ENCODE measurements around the gene HES3.

Gene HES3

DNA sequence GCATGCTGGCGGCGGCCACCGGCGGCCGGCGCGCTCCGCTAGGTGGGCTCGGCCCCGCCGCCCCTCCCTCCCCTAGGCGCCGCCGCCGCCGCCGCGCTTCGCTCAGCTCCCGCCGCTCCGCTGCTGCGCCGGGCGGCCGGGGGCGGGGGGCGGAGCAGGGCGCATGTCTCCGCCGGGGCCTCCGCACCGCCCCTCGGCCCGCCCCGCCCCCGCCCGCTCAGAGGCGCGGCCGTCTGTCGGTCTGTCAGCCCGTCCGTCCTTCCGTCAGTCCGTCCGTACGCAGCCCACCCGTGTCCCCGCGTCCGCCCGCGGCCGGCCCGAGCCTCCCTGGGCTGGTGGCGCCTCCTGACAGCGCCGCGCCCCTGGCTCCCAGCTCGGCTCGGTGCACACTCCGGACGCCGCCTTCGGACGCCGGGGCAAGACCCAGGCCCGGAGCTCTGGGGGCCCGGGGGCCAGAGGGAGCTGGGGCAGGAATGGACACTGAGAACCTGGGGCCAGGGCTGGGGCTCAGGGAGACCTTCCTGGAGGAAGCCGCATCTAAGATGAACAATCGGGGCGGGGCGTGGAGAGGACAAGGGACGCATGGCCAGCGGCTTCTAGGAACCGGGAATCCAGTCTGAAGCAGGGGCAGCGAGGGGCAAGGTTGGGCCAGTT is 17.1 kb downstream of the HES3 start, which contains the start of gene GPR153:
TSS of gene GPR153 (minus strand) at position 138 of the 654 bp plus-strand sequence. CDS start 6,193 bp downstream, outside the sequence.
- TF ChIP-seq, protein P1, sequence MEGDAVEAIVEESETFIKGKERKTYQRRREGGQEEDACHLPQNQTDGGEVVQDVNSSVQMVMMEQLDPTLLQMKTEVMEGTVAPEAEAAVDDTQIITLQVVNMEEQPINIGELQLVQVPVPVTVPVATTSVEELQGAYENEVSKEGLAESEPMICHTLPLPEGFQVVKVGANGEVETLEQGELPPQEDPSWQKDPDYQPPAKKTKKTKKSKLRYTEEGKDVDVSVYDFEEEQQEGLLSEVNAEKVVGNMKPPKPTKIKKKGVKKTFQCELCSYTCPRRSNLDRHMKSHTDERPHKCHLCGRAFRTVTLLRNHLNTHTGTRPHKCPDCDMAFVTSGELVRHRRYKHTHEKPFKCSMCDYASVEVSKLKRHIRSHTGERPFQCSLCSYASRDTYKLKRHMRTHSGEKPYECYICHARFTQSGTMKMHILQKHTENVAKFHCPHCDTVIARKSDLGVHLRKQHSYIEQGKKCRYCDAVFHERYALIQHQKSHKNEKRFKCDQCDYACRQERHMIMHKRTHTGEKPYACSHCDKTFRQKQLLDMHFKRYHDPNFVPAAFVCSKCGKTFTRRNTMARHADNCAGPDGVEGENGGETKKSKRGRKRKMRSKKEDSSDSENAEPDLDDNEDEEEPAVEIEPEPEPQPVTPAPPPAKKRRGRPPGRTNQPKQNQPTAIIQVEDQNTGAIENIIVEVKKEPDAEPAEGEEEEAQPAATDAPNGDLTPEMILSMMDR (IDR thresholded peaks at IDR 0.05; ENCODE audit: low read depth, low read length) = no peak
- peak within 1 kb of the TSS; percentile 69 for H3K4me3 ChIP-seq (ENCODE audit: low read depth, low read length)

DNA sequence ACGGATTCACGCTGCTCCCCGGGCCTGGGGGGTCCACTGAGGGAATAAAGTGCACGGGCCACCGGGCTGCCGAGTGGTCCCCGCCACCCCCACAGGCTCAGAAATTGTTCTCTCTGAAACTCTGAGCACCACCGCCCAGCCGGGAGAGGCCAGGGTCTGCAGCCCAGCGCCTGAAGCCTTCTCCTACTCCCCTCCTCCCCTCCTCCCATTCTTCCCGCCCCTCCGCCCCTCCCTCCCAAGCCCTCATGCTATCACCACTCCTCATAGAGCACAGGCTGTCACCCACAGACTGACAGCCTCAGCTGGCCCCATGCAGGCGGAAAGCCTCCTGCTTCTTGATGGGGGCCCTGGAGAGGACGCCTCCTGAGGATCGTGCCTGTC is 17.6 kb downstream of the HES3 start:
- no peak overlapping the region; the same call in 1 of the 2 replicates for H3K4me3 ChIP-seq (ENCODE audit: low read depth, low read length)
- TF ChIP-seq, protein P1 (IDR thresholded peaks at IDR 0.05; ENCODE audit: low read depth, low read length) = no peak

DNA sequence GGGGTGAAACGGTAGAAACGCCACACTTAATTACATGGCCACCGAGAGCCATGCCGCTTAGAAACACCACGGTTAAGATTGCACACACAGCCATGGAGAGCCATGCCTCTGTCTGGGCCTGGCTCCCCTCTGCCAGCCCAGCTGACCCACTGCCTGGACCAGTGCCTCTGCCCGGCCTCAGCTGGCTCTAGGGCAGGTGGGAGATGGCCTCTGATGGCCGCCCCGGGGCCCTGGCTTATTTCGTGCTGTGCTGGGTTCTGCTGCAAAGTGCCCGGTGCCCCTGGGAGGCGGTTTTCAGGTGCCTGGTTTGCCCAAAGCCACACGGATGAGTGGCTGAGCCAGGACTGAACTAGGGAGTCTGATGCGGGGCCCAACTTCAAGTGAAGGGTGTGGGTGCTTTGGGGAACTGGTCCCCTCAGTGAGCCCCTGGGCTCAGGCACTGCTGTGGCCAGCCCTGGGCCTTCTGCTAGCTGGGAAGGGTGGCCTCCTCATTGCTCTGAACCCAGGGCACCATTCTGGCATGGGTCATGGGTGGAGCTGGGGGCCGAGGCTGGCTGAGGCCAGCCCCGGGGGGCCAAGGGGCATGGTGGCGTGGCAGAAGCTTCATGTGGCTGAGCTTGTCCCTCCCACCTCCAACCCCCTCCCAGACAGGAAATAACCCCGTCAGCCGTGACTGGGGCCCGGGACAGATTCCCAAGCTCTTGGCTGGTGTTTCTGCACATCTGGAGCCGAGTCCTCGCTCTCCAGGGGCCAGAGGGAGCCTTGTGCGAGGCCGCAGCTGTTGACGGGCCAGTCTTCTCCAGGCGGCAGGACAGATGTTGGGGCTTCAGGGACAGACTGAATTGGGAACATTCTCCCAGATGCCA is 18.8 kb downstream of the HES3 start:
- TF ChIP-seq, protein P1 (IDR thresholded peaks at IDR 0.05; ENCODE audit: low read depth, low read length) = no peak

DNA sequence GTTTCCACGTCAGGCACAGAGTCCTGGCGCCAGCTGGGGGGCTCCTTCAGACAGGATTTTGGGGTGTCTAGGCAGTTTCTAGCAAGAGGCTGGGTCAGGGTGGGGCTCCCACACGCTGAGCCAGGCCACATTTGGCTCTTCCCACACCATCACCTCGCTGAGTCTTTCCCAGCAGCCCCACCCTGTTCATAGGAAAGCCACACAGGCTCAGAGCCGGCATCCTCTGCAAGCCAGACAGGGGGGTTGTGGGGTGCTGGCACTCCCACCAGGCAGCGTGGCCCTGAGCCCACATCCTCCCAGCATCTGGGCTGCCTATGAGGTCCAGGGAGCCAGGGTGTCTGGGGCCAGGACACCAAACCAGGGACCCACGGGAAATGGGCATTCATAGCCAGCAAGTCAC is 19.7 kb downstream of the HES3 start:
- TF ChIP-seq, protein P1 (IDR thresholded peaks at IDR 0.05; ENCODE audit: low read depth, low read length) = no peak
- H3K4me3 ChIP-seq (ENCODE audit: low read depth, low read length) = no peak overlapping the region

More for the DNA sequence above, 18.8 kb downstream of the HES3 start:
- no peak overlapping the region for H3K4me3 ChIP-seq (ENCODE audit: low read depth, low read length)

DNA sequence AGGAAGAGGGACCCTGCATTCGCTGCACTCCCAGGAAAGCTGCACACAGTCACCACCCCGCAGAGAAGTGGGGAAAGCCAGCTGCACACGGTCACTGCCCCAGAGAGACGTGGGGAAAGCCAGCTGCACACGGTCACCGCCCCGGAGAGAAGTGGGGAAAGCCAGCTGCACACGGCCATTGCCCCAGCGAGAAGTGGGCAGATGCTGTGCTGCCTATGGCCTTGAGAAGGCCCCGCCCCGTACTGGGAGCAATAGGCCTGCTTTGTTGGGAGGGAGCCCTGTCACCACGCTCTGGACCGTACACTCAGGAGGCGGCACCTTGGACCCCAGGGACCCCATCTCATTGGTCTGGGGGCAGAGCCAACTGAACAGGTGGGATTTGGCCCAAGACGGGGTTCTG is 21.2 kb downstream of the HES3 start:
- no peak overlapping the region for H3K4me3 ChIP-seq (ENCODE audit: low read depth, low read length)
- TF ChIP-seq, protein P1 (IDR thresholded peaks at IDR 0.05; ENCODE audit: low read depth, low read length) = no peak

DNA sequence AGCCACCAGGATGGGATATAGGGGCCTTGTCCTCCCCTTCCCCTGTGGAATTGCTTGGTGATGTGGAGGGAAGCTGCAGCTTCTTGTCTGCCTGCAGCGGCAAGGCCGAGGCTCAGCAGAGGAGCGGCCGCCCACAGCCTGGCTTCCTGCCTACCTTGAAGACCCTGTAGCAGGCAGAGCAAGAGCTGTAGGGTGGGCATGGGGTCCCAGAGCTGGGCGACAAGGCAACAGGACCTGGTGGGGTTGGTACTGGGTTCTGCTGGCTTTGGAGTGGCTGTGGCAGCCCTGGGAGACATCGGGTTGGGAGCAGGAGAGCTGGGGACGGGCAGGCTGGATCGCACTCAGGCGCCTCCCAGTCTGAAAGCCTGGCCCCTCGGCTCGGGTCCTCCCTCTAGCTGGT is 22.7 kb downstream of the HES3 start:
- H3K4me3 ChIP-seq (ENCODE audit: low read depth, low read length) = no peak overlapping the region
- TF ChIP-seq, protein P1 (IDR thresholded peaks at IDR 0.05; ENCODE audit: low read depth, low read length) = no peak

All from WI38 (cell line).